NCI-H2107 (cell line): Measurements from ENCODE around the gene AMOTL2.

Experiments
- DNase-seq: peaks from one replicate; lab custom pipeline; 2025; lab: John Stamatoyannopoulos, UW

AMOTL2 gene

GRCh38 chr3:134333522-134334181 lies 40.6 kb downstream of the AMOTL2 start:
- DNase-seq = no peak

- no peak for DNase-seq
Observed at GRCh38 chr3:134332344-134332743, 41.9 kb downstream of the AMOTL2 start.

GRCh38 chr3:134331811-134332199 lies 42.4 kb downstream of the AMOTL2 start:
- DNase-seq = no peak

GRCh38 chr3:134330883-134331810 lies 43.1 kb downstream of the AMOTL2 start:
- DNase-seq = no peak

GRCh38 chr3:134328846-134329245 lies 45.4 kb downstream of the AMOTL2 start:
- no peak for DNase-seq

DNA sequence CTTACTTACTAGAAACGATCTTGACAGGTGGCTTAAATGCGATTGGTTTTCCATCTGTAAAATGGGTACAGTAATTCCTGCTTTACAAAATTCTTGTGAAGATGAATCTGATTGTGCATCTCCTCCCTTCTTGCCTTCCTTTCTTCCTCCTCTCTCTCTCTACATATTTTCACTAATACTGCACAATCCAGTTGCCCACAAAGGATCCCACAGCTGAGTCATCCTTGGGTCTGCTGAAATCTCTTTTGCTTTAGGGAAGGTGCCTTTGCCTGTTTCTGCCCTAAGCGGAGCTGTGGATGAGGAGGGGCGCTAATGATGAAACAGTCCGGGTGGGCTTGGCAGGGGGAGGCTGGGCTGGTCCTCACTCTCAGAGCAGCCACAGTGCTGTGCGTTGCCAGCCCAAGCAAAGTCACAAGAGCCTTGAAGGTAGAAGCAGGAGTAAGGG lies 46.1 kb downstream of the AMOTL2 start:
- DNase-seq = no peak

- DNase-seq = no peak
Observed at GRCh38 chr3:134327594-134327975, 46.7 kb downstream of the AMOTL2 start.

DNA sequence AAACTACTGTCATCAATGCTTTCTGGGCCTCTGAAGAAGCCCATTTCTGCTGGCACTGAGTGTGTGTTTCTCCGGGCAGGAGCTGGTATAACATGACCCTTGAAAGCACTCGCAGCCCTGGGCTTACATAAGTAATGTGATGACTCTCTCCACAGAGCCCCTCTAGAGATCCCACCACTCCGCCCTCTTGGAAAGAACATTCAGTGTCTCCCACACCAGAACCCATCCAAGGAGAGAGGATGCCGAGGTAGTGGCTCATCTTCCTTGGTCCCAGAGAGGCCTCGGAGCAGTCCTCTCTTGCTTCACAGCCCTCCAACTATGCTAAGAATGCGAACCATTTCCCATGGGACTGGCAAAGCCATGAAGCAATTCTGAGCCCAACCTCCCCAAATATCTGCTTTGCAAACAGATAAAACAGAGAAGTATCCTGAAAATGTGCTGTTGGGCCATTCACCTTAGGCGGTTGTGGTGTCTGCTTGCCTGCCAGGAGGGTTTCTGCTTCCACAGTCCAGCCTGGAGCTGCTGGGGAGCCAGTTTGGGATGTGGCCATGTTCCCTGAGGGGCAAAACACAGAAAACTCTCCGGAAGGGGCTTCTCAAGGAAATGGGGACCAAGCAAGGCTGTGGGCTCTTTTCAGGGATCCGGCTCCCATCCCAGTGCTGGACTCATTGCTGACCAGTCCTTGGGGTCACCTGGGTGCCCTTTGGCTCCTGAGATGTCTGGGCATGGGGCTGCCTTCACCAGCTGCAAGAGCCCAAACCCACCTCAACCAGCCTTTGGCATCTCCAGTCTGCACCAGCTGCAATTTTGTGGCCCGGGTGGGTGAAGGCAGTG lies 47.3 kb downstream of the AMOTL2 start:
- DNase-seq = no peak

GRCh38 chr3:134326126-134326525 lies 48.1 kb downstream of the AMOTL2 start:
- DNase-seq = no peak

GRCh38 chr3:134325706-134326105 lies 48.5 kb downstream of the AMOTL2 start:
- DNase-seq = no peak

DNA sequence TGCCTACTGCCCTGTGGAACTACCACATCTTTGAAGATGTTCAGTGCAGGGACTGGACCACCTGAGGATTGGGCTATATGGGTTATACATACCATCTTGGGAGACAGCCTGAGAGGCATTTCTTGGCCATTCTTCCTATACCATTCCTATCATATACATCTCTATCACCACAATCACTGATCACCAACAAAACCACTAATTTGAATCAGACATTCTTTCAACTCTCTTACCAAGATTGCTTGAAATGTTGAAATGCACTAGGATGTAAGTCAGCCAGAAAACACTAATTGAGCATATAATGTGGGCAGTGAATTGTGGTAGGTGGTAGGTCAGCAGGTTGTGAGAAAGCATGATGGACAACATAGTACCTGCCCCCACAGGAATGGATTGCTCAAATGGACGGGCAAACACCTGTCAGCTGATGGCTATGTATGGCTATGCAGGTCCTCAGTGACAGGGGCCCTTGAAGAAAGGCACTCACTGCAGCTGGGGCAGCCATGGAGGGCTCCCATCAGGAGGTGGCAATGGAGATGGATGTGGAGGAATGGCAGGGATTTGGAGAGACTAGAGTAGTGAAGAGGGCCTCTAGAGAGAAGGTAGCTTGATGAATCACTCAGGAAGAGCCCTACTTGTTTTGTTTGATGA lies 49.1 kb downstream of the AMOTL2 start:
- DNase-seq = no peak

GRCh38 chr3:134323966-134324962 lies 50.0 kb downstream of the AMOTL2 start:
- DNase-seq = no peak

DNA sequence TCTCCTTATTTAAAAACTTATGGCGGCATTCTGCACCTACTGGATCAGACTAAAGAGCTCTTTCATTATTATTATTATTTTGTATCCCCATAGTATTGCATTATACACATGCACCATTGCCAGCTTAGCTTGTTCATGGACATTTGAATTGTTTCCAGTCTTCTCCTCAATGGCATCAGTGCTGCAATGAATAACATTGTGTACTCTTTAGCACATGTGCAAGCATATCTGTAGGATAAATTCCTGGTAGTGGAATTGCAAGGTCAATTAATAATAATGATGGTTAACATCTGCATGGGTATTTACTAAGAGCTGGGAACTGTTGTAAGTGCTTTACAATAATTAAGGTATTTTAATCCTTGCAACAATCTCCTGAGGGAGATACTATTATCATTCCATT lies 52.0 kb downstream of the AMOTL2 start:
- DNase-seq = no peak

DNA sequence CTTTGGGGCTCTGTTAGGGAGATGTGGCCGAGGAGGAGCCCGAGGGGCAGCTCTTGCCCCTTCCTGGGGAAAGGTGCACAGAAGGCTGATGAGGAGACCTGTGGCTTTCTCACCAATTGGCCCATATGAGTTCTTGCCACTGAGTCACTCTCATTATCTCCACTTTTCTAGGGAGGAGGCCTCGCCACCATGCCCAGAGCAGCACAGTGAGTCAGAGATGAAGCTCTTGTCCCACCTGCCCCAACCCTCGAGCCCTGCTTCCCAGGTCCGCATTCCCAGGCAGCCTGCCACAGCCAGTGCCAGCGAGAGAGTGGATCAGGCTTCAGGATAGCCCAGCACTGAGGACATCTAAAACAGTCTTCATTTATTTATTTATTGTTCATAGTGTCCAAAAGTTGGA lies 53.5 kb downstream of the AMOTL2 start:
- no peak for DNase-seq

DNA sequence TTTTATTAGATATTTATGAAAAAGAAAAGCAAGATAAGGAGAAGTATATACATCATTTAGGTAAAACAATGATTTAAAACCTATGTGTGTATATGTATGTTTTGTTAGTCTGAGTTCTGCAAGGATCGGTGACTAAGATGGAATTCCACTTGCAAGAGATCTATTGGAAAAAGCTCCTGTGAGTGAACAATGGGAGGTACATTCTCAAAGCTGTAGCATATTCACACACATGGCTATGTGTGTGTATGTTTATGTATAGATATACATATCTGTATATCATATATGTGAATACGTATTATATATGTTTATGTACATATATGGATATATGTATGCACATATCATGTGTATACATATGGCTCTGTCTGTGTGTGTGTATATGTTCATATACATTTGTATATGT lies 54.3 kb downstream of the AMOTL2 start:
- DNase-seq = no peak

DNA sequence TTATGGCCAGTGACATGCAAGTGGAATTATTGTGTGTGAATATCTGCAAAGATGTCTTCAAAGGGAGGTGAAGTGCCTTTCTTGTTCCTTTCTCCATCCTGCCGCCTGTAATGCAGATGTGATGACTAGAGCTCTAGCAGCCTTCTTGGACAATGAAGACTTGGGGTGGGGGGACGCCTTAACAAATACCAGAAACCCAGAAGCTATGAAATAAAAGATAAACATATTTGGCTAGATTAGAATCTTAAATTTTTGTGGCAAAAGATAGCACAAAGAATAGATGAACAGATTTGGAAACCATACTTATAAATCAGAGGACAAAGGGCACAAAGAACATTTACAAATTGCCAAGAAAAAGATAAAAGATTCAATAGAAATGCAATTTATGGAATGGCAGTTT lies 56.1 kb downstream of the AMOTL2 start:
- no peak for DNase-seq

GRCh38 chr3:134317106-134317947 lies 56.9 kb downstream of the AMOTL2 start:
- no peak for DNase-seq

DNA sequence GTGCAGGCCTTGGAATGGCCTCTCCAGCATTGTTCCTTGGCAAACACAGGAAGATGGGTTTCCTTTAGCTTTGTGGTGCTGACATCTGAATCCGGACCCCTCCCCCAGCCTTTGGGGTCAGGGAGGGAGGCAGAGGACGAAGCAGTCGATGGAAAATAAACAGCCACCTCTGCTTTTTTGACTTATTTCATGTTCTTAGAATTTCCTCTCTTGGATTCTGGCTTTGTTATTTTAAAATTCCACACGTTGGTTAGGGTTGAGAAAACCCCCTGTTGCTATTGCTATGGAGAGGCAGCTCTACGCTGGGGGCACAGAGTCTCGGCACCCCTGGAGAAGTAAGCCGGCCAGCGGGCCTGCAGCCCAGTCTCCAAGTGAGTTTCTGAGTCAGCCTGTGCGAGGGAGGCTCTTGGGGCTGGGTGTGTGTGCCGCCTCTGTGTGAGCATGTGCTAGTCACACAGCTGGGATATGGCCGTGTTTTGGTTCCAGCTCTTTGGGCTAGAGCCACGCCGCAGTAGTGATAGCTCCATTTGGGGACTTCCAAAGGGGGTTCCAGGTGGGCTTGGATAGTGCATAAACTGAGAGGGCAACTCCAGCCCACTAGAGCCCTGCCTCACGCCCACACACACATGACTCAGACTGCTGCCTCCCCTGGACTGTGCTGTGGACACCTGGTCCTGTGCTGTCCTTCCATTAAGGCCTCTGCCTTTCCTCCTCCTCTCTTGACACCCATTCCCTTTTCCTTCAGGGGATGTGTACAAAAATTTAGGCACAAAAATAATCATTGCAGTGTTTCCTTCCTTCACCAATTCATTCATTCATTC lies 58.8 kb downstream of the AMOTL2 start:
- DNase-seq = no peak
